ENCODE data around the gene RNU1-1.
"Not testable (repeated sequence)": the region's sequence is repeated elsewhere in the genome, so short reads cannot be mapped to it uniquely, and the experiment has no call there.

The RNU1-1 gene

DNA sequence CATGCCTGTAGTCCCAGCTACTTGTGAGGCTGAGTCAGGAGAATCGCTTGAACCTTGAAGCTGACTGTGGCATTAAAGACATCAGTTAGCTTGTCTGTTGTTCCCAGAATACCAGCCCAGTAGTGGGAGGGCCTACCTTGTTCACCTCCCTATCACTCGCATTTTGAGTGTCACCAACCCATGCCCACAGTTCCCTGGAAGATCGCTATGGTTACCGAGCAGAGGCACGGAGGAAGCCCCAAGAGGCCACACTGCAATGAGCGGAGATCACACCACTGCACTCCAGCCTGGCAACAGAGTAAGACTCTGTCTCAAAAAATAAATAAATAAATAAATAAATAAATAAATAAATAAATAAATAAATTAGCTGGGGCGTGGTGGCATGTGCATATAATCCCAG lies 21.1 kb downstream of the RNU1-1 start:
- DNase-seq (ENCODE audit: low spot score); H2AFZ ChIP-seq (ENCODE audit: low read length); H2AK5ac ChIP-seq (ENCODE audit: low read depth, low read length); H3K79me1 ChIP-seq (ENCODE audit: low read depth, low read length); H2BK120ac ChIP-seq (ENCODE audit: low read depth, low read length); H3K9ac ChIP-seq (ENCODE audit: low read depth, low read length, poor library complexity); H4K8ac ChIP-seq (ENCODE audit: low read depth, low read length); H3K23ac ChIP-seq (ENCODE audit: low read depth, low read length, poor library complexity); H3K4ac ChIP-seq (ENCODE audit: low read length); H2BK15ac ChIP-seq (ENCODE audit: low read length); H3K4me2 ChIP-seq (ENCODE audit: insufficient read depth, low read length, poor library complexity, severe bottlenecking); H3K14ac ChIP-seq (ENCODE audit: low read length); H3K18ac ChIP-seq (ENCODE audit: low read length); H3K27me3 ChIP-seq (ENCODE audit: control insufficient read depth in 3 of 3, insufficient read depth in 3 of 3, low read depth in 1 of 3, low read length in 3 of 3); H2BK12ac ChIP-seq (ENCODE audit: low read length); H3K4me3 ChIP-seq (ENCODE audit: low read length in 2 of 2); H3K27ac ChIP-seq (replicated peaks; ENCODE audit: low read length); H3K9me3 ChIP-seq (replicated peaks in 1 of 2; ENCODE audit: control insufficient read depth in 2 of 2, insufficient read depth in 1 of 2, low read depth in 1 of 2, low read length in 2 of 2); H2BK5ac ChIP-seq (ENCODE audit: low read length); H4K91ac ChIP-seq (ENCODE audit: low read depth, low read length, poor library complexity): not testable (repeated sequence)
- WGBS, 2 donors (ENCODE audit: extremely low coverage in 2 of 2, insufficient read length in 2 of 2, insufficient replicate concordance in 1 of 2), result no CpG with 5 or more reads among the region's 7 CpGs
- Histone ChIP-seq H3K36me3 (replicated peaks in 1 of 2; ENCODE audit: control insufficient read depth in 2 of 2, insufficient read depth in 2 of 2, low read length in 2 of 2) (peaks cover 2 to 28% of the 10 kb centered on the region in 2 donors), H3K4me1 (ENCODE audit: control insufficient read depth in 2 of 2, insufficient read depth in 1 of 2, low read depth in 1 of 2, low read length in 2 of 2) (peaks cover 16 to 17% of the 10 kb centered on the region in 2 donors)

DNA sequence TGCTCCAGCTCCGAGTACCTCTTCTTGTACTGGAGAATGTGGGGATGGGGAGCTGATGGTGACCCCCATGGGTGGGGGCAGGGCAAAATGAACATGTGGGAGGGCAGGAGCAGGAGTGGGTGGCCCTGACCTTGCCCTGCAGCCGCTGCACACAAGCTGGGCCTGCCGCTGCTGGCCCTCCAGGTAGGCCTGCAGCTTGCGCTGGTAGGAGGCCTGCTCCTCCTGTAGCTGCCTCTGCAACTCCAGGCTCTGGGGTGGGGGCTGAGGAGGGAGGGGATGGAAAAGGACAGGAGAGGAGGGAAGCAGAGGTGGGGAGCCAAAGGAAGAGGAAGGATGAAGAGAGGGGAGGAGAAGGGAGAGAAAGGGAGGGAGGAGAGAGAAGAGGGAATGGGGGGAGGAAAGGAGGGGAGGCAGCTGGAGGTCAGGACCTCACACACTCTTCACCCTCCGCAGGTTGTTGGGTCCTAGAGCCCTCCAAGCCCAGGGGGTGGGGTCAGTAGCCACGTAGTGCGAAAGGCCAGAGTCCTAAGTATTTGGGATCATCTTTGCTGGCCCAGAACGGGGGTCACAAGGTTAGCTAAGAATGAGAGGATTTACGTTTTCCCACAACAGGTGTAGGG lies 22.9 kb downstream of the RNU1-1 start:
- H2BK5ac ChIP-seq (ENCODE audit: low read length), result no peak overlapping the region
- H2BK15ac ChIP-seq (ENCODE audit: low read length), result peak overlapping the region; percentile 55
- H4K8ac ChIP-seq (ENCODE audit: low read depth, low read length), result no peak overlapping the region
- no peak for DNase-seq (ENCODE audit: low spot score)
- peak overlapping the region; percentile 51 for H3K27ac ChIP-seq (replicated peaks; ENCODE audit: low read length)
- H3K14ac ChIP-seq (ENCODE audit: low read length), result no peak overlapping the region
- H3K4me1 ChIP-seq (ENCODE audit: control insufficient read depth in 2 of 2, insufficient read depth in 1 of 2, low read depth in 1 of 2, low read length in 2 of 2), result peaks cover 16 to 17% of the 10 kb centered on the region in 2 donors
- no peak overlapping the region for H2BK120ac ChIP-seq (ENCODE audit: low read depth, low read length)
- no peaks in the 10 kb centered on the region for H3K27me3 ChIP-seq (ENCODE audit: control insufficient read depth in 3 of 3, insufficient read depth in 3 of 3, low read depth in 1 of 3, low read length in 3 of 3)
- peaks cover 3% of the 10 kb centered on the region for H3K79me1 ChIP-seq (ENCODE audit: low read depth, low read length)
- peak overlapping the region; percentile 75 for H2BK12ac ChIP-seq (ENCODE audit: low read length)
- H2AK5ac ChIP-seq (ENCODE audit: low read depth, low read length), result peak overlapping the region; percentile 89
- no peak overlapping the region for H4K91ac ChIP-seq (ENCODE audit: low read depth, low read length, poor library complexity)
- H3K23ac ChIP-seq (ENCODE audit: low read depth, low read length, poor library complexity), result no peak overlapping the region
- H3K9ac ChIP-seq (ENCODE audit: low read depth, low read length, poor library complexity), result peak overlapping the region; percentile 92
- peaks cover 2 to 40% of the 10 kb centered on the region in 2 donors for H3K36me3 ChIP-seq (replicated peaks in 1 of 2; ENCODE audit: control insufficient read depth in 2 of 2, insufficient read depth in 2 of 2, low read length in 2 of 2)
- no peak overlapping the region for H2AFZ ChIP-seq (ENCODE audit: low read length)
- H3K9me3 ChIP-seq (replicated peaks in 1 of 2; ENCODE audit: control insufficient read depth in 2 of 2, insufficient read depth in 1 of 2, low read depth in 1 of 2, low read length in 2 of 2), result no peaks in the 10 kb centered on the region
- H3K18ac ChIP-seq (ENCODE audit: low read length), result peak overlapping the region; percentile 81
- peak overlapping the region; percentile 32 for H3K4me2 ChIP-seq (ENCODE audit: insufficient read depth, low read length, poor library complexity, severe bottlenecking)
- WGBS, 2 donors (ENCODE audit: extremely low coverage in 2 of 2, insufficient read length in 2 of 2, insufficient replicate concordance in 1 of 2), result no CpG with 5 or more reads among the region's 9 CpGs
- H3K4me3 ChIP-seq (ENCODE audit: low read length in 2 of 2), result no peak overlapping the region
- H3K4ac ChIP-seq (ENCODE audit: low read length), result no peak overlapping the region

DNA sequence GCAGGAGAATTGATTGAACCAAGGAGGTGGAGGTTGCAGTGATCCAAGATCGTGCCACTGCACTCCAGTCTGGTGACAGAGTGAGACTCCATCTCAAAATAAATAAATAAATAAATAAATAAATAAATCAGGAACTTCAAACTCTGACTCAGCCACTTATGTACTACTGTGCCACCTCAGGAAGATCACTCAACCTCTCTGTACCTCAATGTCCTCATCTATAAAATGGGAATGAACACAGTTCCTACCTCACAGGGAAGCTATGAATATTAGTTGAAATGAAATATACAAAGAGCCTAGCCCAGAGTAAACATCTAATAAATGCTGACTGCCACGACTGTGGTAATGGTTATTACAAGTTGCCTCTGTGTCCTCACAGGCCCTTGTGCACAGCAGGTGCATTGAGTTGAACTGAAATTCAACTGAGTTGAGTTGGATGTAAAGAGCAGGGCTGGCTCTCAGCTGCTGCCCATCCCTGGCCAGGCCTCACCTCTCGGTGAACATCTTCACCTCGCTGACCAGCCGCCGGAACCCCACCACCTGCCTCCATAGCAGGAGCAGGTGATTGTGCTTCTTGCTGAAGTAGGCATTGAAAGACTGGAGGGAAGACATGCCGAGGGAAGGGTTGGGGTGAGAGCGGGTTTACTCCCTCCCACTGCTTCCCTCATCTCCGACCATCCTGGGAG lies 24.7 kb downstream of the RNU1-1 start:
- not testable (repeated sequence) for H2AK5ac ChIP-seq (ENCODE audit: low read depth, low read length); H2AFZ ChIP-seq (ENCODE audit: low read length); H3K4ac ChIP-seq (ENCODE audit: low read length); H3K23ac ChIP-seq (ENCODE audit: low read depth, low read length, poor library complexity); H4K8ac ChIP-seq (ENCODE audit: low read depth, low read length); H4K91ac ChIP-seq (ENCODE audit: low read depth, low read length, poor library complexity); H3K14ac ChIP-seq (ENCODE audit: low read length); H3K18ac ChIP-seq (ENCODE audit: low read length); H3K9ac ChIP-seq (ENCODE audit: low read depth, low read length, poor library complexity); DNase-seq (ENCODE audit: low spot score); H3K27ac ChIP-seq (replicated peaks; ENCODE audit: low read length); H2BK15ac ChIP-seq (ENCODE audit: low read length); H3K9me3 ChIP-seq (replicated peaks in 1 of 2; ENCODE audit: control insufficient read depth in 2 of 2, insufficient read depth in 1 of 2, low read depth in 1 of 2, low read length in 2 of 2); H3K4me3 ChIP-seq (ENCODE audit: low read length in 2 of 2); H3K79me1 ChIP-seq (ENCODE audit: low read depth, low read length); H2BK12ac ChIP-seq (ENCODE audit: low read length); H2BK5ac ChIP-seq (ENCODE audit: low read length); H3K27me3 ChIP-seq (ENCODE audit: control insufficient read depth in 3 of 3, insufficient read depth in 3 of 3, low read depth in 1 of 3, low read length in 3 of 3); H3K4me2 ChIP-seq (ENCODE audit: insufficient read depth, low read length, poor library complexity, severe bottlenecking); H2BK120ac ChIP-seq (ENCODE audit: low read depth, low read length)
- peaks cover 16 to 17% of the 10 kb centered on the region in 2 donors for H3K4me1 ChIP-seq (ENCODE audit: control insufficient read depth in 2 of 2, insufficient read depth in 1 of 2, low read depth in 1 of 2, low read length in 2 of 2)
- H3K36me3 ChIP-seq (replicated peaks in 1 of 2; ENCODE audit: control insufficient read depth in 2 of 2, insufficient read depth in 2 of 2, low read length in 2 of 2), result peaks cover 5 to 58% of the 10 kb centered on the region in 2 donors
- WGBS, 2 donors (ENCODE audit: extremely low coverage in 2 of 2, insufficient read length in 2 of 2, insufficient replicate concordance in 1 of 2), result no CpG with 5 or more reads among the region's 9 CpGs

DNA sequence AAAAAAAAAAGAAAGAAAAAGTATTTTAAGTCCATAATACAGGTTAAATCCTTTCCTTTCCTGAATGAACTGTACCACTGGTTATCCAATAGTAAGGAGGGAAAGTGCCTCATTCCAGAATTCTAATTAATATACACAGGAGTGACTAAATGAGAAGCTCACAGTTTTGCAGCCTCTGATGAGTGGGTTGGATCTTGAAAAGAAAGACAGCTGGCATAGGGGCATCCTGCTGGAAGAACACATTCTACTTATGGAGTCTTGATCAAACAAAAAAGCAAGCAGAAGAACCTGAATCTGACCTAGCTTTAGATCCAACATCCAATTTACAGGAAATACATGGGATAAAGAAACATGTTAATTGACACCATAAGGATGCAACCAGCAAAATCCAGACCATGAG lies 27.1 kb downstream of the RNU1-1 start:
- H3K79me1 ChIP-seq (ENCODE audit: low read depth, low read length); H2BK5ac ChIP-seq (ENCODE audit: low read length); H2BK12ac ChIP-seq (ENCODE audit: low read length); DNase-seq (ENCODE audit: low spot score); H2AFZ ChIP-seq (ENCODE audit: low read length); H2AK5ac ChIP-seq (ENCODE audit: low read depth, low read length); H3K4me3 ChIP-seq (ENCODE audit: low read length in 2 of 2); H3K14ac ChIP-seq (ENCODE audit: low read length); H3K9me3 ChIP-seq (replicated peaks in 1 of 2; ENCODE audit: control insufficient read depth in 2 of 2, insufficient read depth in 1 of 2, low read depth in 1 of 2, low read length in 2 of 2); H4K8ac ChIP-seq (ENCODE audit: low read depth, low read length); H3K18ac ChIP-seq (ENCODE audit: low read length); H2BK15ac ChIP-seq (ENCODE audit: low read length); H3K27me3 ChIP-seq (ENCODE audit: control insufficient read depth in 3 of 3, insufficient read depth in 3 of 3, low read depth in 1 of 3, low read length in 3 of 3); H3K23ac ChIP-seq (ENCODE audit: low read depth, low read length, poor library complexity); H3K4ac ChIP-seq (ENCODE audit: low read length); H4K91ac ChIP-seq (ENCODE audit: low read depth, low read length, poor library complexity); H3K9ac ChIP-seq (ENCODE audit: low read depth, low read length, poor library complexity); H2BK120ac ChIP-seq (ENCODE audit: low read depth, low read length); H3K4me2 ChIP-seq (ENCODE audit: insufficient read depth, low read length, poor library complexity, severe bottlenecking); H3K27ac ChIP-seq (replicated peaks; ENCODE audit: low read length): not testable (repeated sequence)
- H3K4me1 ChIP-seq (ENCODE audit: control insufficient read depth in 2 of 2, insufficient read depth in 1 of 2, low read depth in 1 of 2, low read length in 2 of 2), result peaks cover 6 to 15% of the 10 kb centered on the region in 2 donors
- peaks cover 8 to 72% of the 10 kb centered on the region in 2 donors for H3K36me3 ChIP-seq (replicated peaks in 1 of 2; ENCODE audit: control insufficient read depth in 2 of 2, insufficient read depth in 2 of 2, low read length in 2 of 2)

Data from neuronal stem cell (in vitro differentiated cells).